Measurements from ENCODE around the gene RPL22L1.
"Not testable (repeated sequence)": the region's sequence is repeated elsewhere in the genome, so short reads cannot be mapped to it uniquely, and the experiment has no call there.

RPL22L1 gene

GRCh38 chr3:170896781-170897180 is 26.8 kb upstream of the RPL22L1 start:
- TF ChIP-seq POU6F1 (CRISPR knock-in tag; IDR thresholded peaks at IDR 0.05; ENCODE audit: borderline replicate concordance, low read depth) = no peak
- no peak for TF ChIP-seq ZNF70 (CRISPR knock-in tag; IDR thresholded peaks at IDR 0.05)
- TF ChIP-seq BACH2 (CRISPR knock-in tag; IDR thresholded peaks at IDR 0.05; ENCODE audit: borderline replicate concordance) = no peak
- no peak for TF ChIP-seq CREB5 (CRISPR knock-in tag; IDR thresholded peaks at IDR 0.05; ENCODE audit: low read depth)
- no peak for TF ChIP-seq CSDC2 (CRISPR knock-in tag; IDR thresholded peaks at IDR 0.05)
- TF ChIP-seq ZNF565 (CRISPR knock-in tag; conservative IDR thresholded peaks at IDR 0.05; ENCODE audit: low read depth) = no peak
- no peak for TF ChIP-seq TOX (CRISPR knock-in tag; IDR thresholded peaks at IDR 0.05; ENCODE audit: borderline replicate concordance)
- TF ChIP-seq ARNTL (CRISPR knock-in tag; IDR thresholded peaks at IDR 0.05; ENCODE audit: borderline replicate concordance, low read depth) = no peak
- TF ChIP-seq ZC3H10 (CRISPR knock-in tag; IDR thresholded peaks at IDR 0.05) = no peak
- TF ChIP-seq ZNF8 (CRISPR knock-in tag; IDR thresholded peaks at IDR 0.05) = no peak
- no peak for TF ChIP-seq OSR1 (CRISPR knock-in tag; IDR thresholded peaks at IDR 0.05)
- no peak for TF ChIP-seq ZFP30 (CRISPR knock-in tag; IDR thresholded peaks at IDR 0.05)
- ATAC-seq = no peak

GRCh38 chr3:170896333-170896732 is 26.3 kb upstream of the RPL22L1 start:
- not testable (repeated sequence) for ATAC-seq

- TF ChIP-seq SNAI2 (CRISPR knock-in tag; IDR thresholded peaks at IDR 0.05) (no peak), ZNF565 (CRISPR knock-in tag; conservative IDR thresholded peaks at IDR 0.05; ENCODE audit: low read depth) (no peak), POU6F1 (CRISPR knock-in tag; IDR thresholded peaks at IDR 0.05; ENCODE audit: borderline replicate concordance, low read depth) (no peak), GLIS3 (CRISPR knock-in tag; IDR thresholded peaks at IDR 0.05) (no peak), RARB (CRISPR knock-in tag; IDR thresholded peaks at IDR 0.05) (no peak), ZNF8 (CRISPR knock-in tag; IDR thresholded peaks at IDR 0.05) (no peak), BACH2 (CRISPR knock-in tag; IDR thresholded peaks at IDR 0.05; ENCODE audit: borderline replicate concordance) (no peak), PATZ1 (CRISPR knock-in tag; IDR thresholded peaks at IDR 0.05; ENCODE audit: borderline replicate concordance) (no peak), CSDC2 (CRISPR knock-in tag; IDR thresholded peaks at IDR 0.05) (no peak), CREB5 (CRISPR knock-in tag; IDR thresholded peaks at IDR 0.05; ENCODE audit: low read depth) (no peak), ZFP30 (CRISPR knock-in tag; IDR thresholded peaks at IDR 0.05) (no peak), PPARA (CRISPR knock-in tag; IDR thresholded peaks at IDR 0.05; ENCODE audit: borderline replicate concordance) (no peak), OSR1 (CRISPR knock-in tag; IDR thresholded peaks at IDR 0.05) (no peak), ARNTL (CRISPR knock-in tag; IDR thresholded peaks at IDR 0.05; ENCODE audit: borderline replicate concordance, low read depth) (no peak), TSHZ2 (CRISPR knock-in tag; IDR thresholded peaks at IDR 0.05) (no peak), ZNF70 (CRISPR knock-in tag; IDR thresholded peaks at IDR 0.05) (no peak), TCF4 (CRISPR knock-in tag; IDR thresholded peaks at IDR 0.05; ENCODE audit: borderline replicate concordance) (no peak), CSRNP3 (CRISPR knock-in tag; IDR thresholded peaks at IDR 0.05) (no peak), TOX (CRISPR knock-in tag; IDR thresholded peaks at IDR 0.05; ENCODE audit: borderline replicate concordance) (no peak)
- no peak for ATAC-seq
Observed at GRCh38 chr3:170893895-170894294, 23.9 kb upstream of the RPL22L1 start.
